ENCODE data around the gene TRAK1.

TRAK1 gene

GRCh38 chr3:42235532-42235931, 144.4 kb downstream of the TRAK1 start:
- no peak for DNase-seq (ENCODE audit: low read depth in 2 of 2)

DNA sequence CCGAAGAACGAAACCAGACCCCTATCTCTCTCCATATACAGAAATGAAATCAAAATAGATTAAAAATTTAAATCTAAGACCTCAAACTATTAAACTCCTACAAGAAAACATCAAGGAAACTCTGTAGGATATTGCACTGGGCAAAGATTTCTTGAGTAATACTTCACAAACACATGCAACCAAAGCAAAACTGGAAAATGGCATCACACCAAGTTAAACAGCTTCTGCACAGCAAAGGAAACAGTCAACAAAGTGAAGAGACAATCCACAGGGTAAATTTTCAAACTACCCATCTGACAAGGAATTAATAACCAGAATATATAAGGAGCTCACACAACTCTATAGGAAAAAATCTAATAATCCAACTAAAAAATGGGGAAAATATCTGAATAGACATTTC, 145.5 kb downstream of the TRAK1 start:
- DNase-seq (ENCODE audit: low read depth in 2 of 2): no peak

- no peak for DNase-seq (ENCODE audit: low read depth in 2 of 2)
These were observed 154.9 kb downstream of the TRAK1 start for GRCh38 chr3:42246091-42246490.

DNA sequence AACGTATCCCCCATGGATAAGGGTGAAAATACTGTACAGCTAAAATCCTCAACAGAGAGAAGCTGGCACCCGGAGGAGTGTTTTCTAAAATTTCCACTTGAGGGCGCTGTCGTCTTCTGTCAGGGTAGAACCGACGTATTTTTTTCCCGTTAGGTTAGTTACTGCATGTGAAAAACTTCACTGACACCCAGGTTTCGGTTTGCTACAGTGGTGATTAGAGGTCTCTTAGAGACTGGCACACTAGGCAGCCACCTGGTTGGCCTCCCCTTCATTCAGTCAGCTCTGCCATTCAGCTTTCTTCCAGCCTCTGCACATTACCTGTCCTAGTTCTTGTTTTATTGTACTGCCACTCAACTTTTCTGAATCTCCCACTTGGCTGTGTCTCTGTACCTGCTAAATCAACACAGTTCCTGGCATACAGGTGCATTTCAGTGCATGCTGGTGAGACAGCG, 156.4 kb downstream of the TRAK1 start:
- DNase-seq (ENCODE audit: low read depth in 2 of 2): peak; percentile 26 to 65

GRCh38 chr3:42250761-42251160, 159.6 kb downstream of the TRAK1 start:
- DNase-seq (ENCODE audit: low read depth in 2 of 2): no peak

DNA sequence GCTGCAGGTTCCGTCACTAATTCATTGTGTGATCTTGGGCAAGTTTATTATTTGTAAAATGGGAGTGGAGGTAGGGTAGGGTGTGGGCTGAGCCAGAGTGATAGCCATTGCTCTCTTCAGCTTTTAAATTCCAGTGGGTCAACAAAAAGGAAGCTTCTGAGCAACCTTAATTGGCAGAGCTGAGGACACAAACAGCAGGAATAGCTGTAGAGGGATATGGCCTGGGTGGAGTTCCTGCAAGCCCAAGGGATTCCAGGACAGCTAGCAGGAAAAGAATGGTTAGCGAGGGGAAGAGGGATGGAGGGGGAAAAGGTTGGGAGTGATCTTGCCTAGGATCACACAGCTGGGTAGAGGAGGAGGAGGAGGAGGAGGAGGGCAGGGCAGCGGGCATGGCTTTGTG, 163.4 kb downstream of the TRAK1 start:
- DNase-seq (ENCODE audit: low read depth in 2 of 2): no peak

GRCh38 chr3:42256135-42256819, 165.1 kb downstream of the TRAK1 start:
- DNase-seq (ENCODE audit: low read depth in 2 of 2): no peak

GRCh38 chr3:42257007-42257406, 165.8 kb downstream of the TRAK1 start:
- no peak for DNase-seq (ENCODE audit: low read depth in 2 of 2)

GRCh38 chr3:42262525-42262924, 171.4 kb downstream of the TRAK1 start:
- DNase-seq (ENCODE audit: low read depth in 2 of 2): no peak

DNA sequence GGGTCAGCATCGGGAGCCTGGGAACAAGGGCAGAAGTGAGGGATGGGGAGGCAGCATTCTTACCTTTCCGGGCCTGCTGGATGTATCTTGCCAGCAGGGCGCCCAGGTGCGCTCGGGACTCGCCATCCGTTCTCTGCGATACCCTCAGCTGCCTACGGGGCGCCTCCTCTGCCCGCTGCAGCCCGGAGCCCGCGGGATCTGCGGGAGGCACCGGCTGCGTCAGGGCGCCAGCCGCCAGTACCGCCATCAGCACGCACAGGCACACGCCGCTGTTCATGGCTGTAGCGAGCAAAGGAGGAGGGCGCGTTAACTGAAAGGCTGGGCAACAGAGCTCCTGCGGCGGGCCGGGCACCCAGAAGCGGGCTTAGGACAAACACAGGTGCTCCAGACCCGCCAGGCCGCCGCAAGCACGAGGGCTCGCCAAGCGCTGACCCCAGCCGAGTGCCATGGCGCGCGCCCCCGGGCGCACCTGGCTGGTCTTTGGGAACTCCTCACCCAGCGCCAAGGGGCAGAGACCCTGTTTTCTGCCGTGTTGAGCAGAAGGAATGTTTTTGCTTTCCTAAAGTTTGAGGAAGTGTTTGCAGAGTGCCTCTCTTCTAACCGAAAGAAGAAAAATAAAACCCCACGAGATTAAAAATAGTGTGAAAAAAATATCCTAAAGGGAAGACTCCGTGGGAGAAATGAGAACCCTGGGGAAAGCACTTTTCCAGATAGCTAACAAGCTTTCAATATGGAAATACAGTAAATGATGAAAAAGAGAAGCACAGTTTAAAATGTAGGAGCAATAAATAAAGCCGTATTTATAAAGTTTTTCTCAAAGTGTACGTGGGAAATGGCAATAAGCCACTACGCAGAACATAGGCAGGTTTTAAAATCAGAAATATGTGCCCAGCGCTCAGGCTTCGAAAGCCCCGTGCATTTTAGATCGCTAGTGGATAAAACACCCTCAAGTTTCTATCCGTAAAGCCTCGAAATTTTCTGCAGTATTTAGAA, 172.5 kb downstream of the TRAK1 start:
- no peak for DNase-seq (ENCODE audit: low read depth in 2 of 2)

GRCh38 chr3:42264399-42265058, 173.4 kb downstream of the TRAK1 start:
- no peak for DNase-seq (ENCODE audit: low read depth in 2 of 2)

DNA sequence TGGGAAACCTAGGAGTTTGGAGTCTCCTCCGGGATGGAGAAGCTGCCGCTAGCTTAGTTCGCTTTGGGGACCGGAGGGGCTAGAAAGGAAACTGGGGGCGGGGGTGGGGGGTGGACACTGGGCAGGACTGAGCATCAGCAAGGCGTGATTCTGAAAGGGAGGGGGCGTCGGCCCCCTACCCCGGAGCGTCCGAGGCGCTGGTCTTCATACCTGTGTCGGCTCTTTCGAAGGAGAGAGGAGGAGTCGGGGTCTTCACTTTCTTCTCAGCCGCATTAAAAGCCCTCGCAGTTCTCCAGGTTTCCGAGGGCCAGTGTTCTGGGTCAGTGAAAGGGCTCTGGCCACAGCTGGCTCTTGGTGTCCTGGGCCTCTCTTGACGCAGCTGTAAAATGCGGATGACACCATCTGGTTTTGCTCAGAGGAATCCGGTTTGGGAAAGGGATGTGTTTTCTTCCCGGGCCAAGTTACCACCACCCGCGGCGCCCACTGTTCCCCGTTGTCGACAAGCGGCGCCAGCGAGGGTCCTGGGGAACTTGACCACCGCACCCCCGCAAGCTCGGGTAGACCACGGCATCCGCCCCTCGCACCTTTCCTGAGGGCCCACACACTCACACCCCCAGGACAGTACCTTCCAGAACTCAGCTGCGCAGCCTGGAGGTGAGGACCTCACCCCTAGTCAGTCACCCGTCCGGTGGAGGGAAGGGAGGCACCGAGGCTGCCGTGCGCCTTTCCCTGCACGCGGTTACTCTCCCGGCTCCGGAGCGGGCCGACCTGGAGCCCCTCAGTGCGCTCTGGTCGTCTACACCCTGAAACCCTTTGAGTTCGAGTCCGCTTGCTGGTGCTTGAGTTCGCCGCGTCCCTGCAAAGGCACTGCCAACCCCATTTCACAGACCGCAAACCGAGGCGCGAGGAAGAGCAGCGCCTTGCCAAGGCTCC, 174.2 kb downstream of the TRAK1 start:
- DNase-seq (ENCODE audit: low read depth in 2 of 2): no peak

DNA sequence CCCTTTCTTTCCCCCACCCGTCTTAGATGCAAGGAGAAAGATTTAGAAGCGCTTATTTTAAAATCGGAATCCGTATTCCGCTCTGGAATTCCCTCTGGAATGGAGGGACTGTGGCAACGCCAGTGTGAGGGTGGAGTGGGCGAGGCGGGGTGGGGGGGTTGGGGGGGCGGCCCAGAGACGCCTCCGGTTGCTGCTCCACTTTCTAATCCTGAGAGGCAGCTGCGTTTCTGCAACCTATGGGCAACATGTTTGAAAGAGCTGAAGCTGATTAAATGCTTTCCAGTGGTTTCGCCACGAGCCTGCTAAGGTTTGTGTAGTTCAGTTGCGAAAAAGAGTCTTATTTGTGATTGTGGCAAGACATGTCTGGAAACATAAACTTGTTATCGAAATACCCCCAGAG, 174.9 kb downstream of the TRAK1 start, which contains the start of gene CCK:
Gene CCK, minus strand, starts transcription at position 101 of the 400 bp plus-strand sequence. CDS start 2,555 bp downstream, outside the sequence.
- DNase-seq (ENCODE audit: low read depth in 2 of 2): no peak

DNA sequence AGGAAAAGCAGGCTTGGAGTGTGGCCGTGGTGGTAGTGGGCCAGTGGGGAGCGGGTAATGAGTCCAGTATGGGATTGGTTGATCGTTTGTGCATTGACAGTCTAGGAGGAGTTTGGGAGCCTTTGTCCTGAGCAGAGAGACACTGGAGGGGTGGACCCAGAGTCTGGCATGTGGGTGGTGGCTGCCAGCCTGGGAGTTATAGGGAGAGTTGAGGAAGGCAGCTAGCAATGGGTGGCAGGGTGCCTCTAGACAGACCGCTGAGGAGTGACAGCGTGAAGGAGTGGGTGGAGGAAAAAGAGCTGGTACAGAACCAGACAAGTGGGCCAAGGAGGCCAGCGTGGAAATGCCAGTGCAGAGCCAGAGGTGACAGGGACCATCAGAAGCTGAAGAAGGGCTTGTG, 176.7 kb downstream of the TRAK1 start:
- no peak for DNase-seq (ENCODE audit: low read depth in 2 of 2)

DNA sequence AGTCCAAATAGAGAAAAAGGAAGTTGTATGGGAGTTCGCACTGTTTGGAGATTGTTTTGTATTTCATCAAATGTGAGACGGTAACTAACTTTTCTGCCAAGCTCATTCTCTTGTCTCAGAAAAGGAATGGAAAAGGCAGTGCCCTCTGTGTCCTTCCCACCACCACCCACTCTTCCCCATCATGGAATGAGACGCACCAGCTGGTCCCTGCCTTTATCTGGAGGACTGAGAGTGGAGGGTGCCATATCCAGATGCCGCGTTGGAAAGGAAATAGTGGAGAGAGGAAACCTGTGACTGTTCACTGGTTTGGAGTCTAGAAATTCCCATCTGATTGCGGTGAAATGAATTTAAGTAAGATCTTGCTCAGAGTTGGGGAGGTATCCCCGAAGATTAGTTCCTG, 178.5 kb downstream of the TRAK1 start:
- no peak for DNase-seq (ENCODE audit: low read depth in 2 of 2)

- no peak for DNase-seq (ENCODE audit: low read depth in 2 of 2)
These were observed 179.4 kb downstream of the TRAK1 start for GRCh38 chr3:42270561-42270960.

DNA sequence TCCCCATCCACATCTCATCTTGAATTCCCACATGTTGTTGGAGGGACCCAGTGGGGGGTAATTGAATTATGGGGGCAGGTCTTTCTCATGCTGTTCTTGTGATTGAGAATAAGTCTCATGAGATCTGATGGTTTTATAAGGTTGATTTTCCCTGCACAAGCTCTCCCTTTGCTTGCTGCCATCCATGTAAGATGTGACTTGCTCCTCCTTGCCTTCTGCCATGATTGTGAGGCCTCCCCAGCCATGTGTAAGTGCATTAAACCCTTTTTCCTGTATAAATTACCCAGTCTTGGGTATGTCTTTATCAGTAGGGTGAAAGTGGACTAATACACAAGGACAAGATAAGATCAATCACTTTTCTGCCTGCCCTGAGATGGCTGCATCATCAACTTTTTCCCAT, 180.6 kb downstream of the TRAK1 start:
- no peak for DNase-seq (ENCODE audit: low read depth in 2 of 2)

GRCh38 chr3:42273361-42273760, 182.2 kb downstream of the TRAK1 start:
- no peak for DNase-seq (ENCODE audit: low read depth in 2 of 2)

GRCh38 chr3:42274266-42274665, 183.1 kb downstream of the TRAK1 start:
- DNase-seq (ENCODE audit: low read depth in 2 of 2): no peak

GRCh38 chr3:42275217-42275616, 184.1 kb downstream of the TRAK1 start:
- DNase-seq (ENCODE audit: low read depth in 2 of 2): no peak

All from stimulated activated CD4-positive, alpha-beta T cell treated with anti-CD3 and anti-CD28 coated beads, Interleukin-1b, Interleukin-23, amount 100 ng/mL, for 4 hours (primary cell).